Stimulated activated naive CD8-positive, alpha-beta T cell treated with anti-CD3 and anti-CD28 coated beads, Interleukin-15, amount 100 ng/mL, for 72 hours (primary cell): ENCODE data around the gene NINL.

ENCODE experiments used
- ATAC-seq: fragments of 150-1000 bp; cut with Tn5 transposase; 2 replicates; pipeline ENCODE4 v1.10.0; 2021; ENCODE audit warnings: mild to moderate bottlenecking, moderate library complexity
- DNase-seq, 2 donors: peaks; one replicate each; pipeline ENCODE4 v3.0.0; 2021 to 2022
- H3K27ac Mint-ChIP-seq, 2 donors: one replicate each; pipeline ENCODE4 v1.8.0; 2022; ENCODE audit warnings: mild to moderate bottlenecking in 2 of 2, mixed read lengths in 2 of 2, moderate library complexity in 2 of 2
- H3K27me3 Mint-ChIP-seq: one replicate; pipeline ENCODE4 v1.8.0; 2022; ENCODE audit warnings: mixed read lengths
- H3K4me1 Mint-ChIP-seq: one replicate; pipeline ENCODE4 v1.8.0; 2022; ENCODE audit warnings: mild to moderate bottlenecking, mixed read lengths
- H3K4me3 Mint-ChIP-seq, 2 donors: one replicate each; pipeline ENCODE4 v1.8.0; 2022; ENCODE audit warnings: mild to moderate bottlenecking in 2 of 2, mixed read lengths in 2 of 2, moderate library complexity in 1 of 2
- H3K9me3 Mint-ChIP-seq, 2 donors: one replicate each; pipeline ENCODE4 v1.8.0; 2022; ENCODE audit warnings: mixed read lengths in 2 of 2

Gene NINL

DNA sequence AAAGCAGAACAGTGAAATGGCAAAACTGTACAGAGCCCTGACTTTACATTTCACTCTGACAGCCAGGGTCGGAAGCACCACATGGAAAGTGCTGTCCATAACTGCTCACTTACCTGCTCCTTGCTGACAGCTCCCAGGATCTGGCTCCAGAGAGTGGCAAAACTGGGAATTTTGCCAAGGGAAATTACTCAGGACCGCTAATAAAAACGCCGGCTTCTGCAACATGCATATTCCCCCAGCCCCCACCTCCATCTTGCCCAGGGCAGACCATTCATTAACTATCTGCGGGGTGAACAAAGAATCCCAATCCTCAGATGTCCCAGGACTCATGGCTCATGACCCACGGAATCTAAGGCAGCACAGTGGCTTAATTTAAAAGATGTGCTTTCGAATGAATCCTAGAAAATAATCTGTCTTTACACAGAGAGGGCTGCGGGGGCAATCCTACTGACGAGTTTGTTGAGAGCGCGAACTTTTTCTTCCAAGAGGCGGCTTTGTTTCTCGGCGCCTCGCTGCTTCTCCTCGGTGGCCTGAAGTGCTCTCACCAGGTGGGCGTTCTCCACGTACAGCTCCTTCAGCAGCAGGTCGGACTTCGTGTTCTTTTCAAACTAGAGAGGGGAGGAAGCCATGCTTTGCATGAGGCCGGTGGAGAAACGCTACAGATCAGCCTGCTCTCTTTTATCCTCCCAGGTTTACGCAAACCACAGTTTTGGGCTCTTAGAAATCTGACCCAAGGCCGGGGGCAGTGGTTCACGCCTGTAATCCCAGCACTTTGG, 132.1 kb downstream of the NINL start:
- ATAC-seq, result no peak
- H3K4me1 Mint-ChIP-seq, result no peaks in the 10 kb centered on the region
- H3K27ac Mint-ChIP-seq, result no peak overlapping the region
- H3K4me3 Mint-ChIP-seq, result no peak overlapping the region
- no peaks in the 10 kb centered on the region for H3K27me3 Mint-ChIP-seq
- DNase-seq, result no peak
- H3K9me3 Mint-ChIP-seq, result no peaks in the 10 kb centered on the region

DNA sequence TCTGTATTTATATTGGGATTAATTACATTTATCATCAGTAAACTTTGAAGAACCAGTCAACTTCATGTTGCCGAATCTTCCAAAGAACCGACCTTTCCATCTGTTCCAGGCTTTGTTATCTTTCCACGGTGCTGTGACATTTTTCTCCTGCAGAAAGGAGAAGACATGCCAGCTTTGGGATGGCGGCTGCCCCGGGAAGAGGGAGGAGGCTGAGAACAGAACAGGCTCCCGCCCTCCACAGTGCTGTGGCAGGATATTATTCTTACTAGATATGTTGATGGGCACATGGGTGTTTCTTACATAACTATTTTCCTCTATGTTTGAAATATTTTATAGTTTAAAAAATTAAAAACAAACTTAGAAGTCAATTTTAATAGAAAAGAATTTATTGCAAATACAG, 133.0 kb downstream of the NINL start:
- Mint-ChIP-seq H3K9me3 (no peaks in the 10 kb centered on the region), H3K27me3 (no peaks in the 10 kb centered on the region), H3K4me1 (no peaks in the 10 kb centered on the region), H3K4me3 (no peak overlapping the region), H3K27ac (no peak overlapping the region)
- ATAC-seq (no peak), DNase-seq (no peak)

DNA sequence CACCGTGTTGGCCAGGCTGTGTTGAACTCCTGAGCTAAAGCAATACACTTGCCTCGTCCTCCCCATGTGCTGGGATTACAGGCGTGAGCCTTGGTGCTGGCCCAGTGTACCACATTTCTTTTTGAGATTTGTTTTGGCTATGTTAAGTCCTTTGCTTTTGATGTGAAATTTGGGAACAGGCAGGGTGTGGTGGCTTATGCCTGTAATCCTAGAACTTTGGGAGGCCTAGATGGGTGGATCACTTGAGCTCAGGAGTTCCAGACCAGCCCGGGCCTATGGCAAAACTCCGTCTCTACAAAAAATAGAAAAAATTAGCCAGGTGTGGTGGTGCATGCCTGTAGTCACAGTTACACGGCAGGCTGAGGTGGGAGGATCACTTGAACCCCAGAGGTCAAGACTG, 137.7 kb downstream of the NINL start:
- DNase-seq (no peak), ATAC-seq (no peak)
- no peak overlapping the region for H3K4me3 Mint-ChIP-seq
- H3K27me3 Mint-ChIP-seq, result no peaks in the 10 kb centered on the region
- no peak overlapping the region for H3K27ac Mint-ChIP-seq
- no peaks in the 10 kb centered on the region for H3K9me3 Mint-ChIP-seq
- H3K4me1 Mint-ChIP-seq, result no peaks in the 10 kb centered on the region

DNA sequence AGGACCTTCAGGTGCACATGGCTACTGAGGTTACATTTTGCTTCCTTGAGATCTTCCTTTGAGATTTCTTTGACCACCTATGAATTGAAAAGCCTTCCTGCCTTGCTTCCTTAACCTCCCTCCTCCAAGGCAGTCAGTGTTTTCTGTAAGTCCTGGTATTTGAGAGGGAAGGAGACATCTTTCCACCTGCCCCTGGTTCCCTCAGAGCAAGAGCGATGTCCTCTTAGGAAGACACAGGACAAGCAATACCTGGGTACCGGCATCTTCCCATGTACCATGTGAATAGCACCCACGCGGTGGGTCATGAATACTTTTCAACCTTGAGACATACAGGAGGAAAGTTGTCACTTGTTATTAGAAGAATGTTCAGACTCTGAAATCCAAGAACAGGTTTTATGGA, 140.8 kb downstream of the NINL start:
- no peaks in the 10 kb centered on the region for H3K9me3 Mint-ChIP-seq
- ATAC-seq (no peak), DNase-seq (no peak)
- H3K4me3 Mint-ChIP-seq, result no peak overlapping the region
- no peaks in the 10 kb centered on the region for H3K27me3 Mint-ChIP-seq
- H3K4me1 Mint-ChIP-seq, result no peaks in the 10 kb centered on the region
- no peak overlapping the region for H3K27ac Mint-ChIP-seq

DNA sequence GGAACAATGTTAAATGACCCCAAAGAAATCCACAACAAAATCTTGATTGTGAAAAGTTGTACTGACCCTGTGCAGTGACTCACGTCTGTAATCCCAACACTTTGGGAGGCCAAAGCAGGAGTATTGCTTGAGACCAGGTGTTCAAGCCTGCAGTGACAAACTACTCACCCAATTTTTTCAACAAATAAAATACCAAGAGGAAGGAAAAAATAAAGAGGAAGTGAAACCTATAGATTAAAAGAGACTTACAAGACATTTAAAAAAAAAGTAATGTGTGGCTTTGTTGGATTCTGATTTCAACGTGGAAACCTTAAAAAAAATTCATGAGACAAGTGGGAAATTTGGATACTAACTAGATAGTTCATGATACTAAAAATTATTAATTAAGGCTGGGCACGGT, 146.0 kb downstream of the NINL start:
- Mint-ChIP-seq H3K27me3 (no peaks in the 10 kb centered on the region), H3K4me3 (no peak overlapping the region), H3K4me1 (no peaks in the 10 kb centered on the region), H3K27ac (no peak overlapping the region), H3K9me3 (no peaks in the 10 kb centered on the region)
- DNase-seq (no peak), ATAC-seq (no peak)

DNA sequence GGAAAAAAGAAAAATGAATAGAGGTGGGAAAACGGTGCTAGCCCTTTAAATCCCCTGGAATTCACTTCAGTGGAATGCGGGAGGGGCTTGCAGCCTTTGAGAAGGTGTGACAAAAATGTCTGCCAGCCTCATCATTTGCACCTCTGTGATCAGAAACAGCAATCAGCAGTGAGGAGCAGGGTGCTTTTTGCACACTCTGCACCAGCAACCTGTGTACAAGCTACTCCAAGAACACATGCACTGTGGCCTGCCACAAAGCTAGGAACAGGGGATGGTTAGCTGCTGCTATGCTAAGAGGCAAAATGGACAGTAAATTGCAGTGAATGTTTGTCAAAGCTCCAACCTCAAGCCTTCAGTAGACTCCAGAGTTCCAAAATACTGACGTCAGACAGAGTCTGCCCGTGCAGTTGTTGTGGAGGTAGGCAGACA, 148.2 kb downstream of the NINL start:
- ATAC-seq, result no peak
- Mint-ChIP-seq H3K4me1 (no peaks in the 10 kb centered on the region), H3K9me3 (no peaks in the 10 kb centered on the region), H3K27ac (no peak overlapping the region), H3K4me3 (no peak overlapping the region), H3K27me3 (no peaks in the 10 kb centered on the region)
- no peak for DNase-seq

DNA sequence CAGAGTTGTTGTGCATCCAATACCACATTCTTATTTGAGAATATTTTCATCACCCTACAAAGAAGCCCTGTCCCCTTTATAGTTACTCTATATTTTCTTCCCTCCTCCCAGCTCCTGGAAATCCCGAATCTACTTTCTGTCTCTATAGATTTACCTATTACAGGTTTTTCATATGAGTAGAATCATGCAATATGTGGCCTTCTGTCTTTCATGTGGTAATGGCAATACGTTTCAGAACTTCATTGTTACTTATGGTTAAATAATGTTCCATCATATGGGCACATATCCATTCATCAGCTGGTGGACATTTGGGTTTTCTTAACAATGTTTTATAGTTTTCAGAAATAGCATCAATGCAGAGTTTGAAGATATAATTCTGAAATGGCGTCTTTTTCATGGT, 160.8 kb downstream of the NINL start:
- Mint-ChIP-seq H3K27me3 (no peaks in the 10 kb centered on the region), H3K9me3 (no peaks in the 10 kb centered on the region), H3K4me3 (no peak overlapping the region), H3K4me1 (peaks cover 16% of the 10 kb centered on the region), H3K27ac (no peak overlapping the region)
- ATAC-seq (peak; percentile 64), DNase-seq (no peak)

DNA sequence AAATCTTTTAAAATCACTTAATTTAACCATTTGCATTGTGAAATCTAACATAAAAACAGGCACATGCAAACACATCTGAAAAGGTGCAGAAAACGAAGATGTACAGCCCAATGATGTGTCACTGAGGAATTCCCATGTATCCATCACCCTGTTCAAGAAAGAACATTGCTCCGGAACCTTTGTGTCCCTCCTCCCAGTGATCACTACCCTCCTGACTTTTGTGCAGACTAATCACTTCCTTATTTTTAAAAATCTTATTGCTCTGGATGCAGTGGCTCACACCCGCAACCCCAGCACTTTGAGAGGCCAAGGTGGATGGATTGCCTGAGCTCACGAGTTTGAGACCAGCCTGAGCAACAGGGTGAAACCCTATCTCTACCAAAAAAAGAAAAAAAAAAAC, 163.3 kb downstream of the NINL start:
- H3K4me3 Mint-ChIP-seq, result no peak overlapping the region
- peaks cover 16% of the 10 kb centered on the region for H3K4me1 Mint-ChIP-seq
- DNase-seq (no peak), ATAC-seq (no peak)
- no peak overlapping the region for H3K27ac Mint-ChIP-seq
- H3K9me3 Mint-ChIP-seq, result no peaks in the 10 kb centered on the region
- H3K27me3 Mint-ChIP-seq, result no peaks in the 10 kb centered on the region

DNA sequence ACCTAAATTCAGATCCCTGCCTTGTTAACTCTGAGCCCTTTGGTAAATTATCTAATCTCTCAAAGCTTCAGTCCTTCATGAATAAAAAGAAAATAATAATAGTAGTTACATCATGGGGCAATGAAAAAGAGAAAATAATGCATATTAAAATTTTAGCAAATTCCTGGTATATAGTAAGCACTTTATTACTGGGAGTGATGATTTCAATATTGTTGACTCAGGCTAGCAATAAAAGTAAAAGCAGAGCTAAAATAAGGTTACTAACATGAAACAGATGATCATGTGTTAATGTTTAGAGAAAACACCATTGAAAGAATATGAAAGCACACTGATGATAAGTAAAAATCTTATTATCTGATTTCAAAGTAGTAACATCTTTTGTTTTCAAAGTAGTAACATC, 164.2 kb downstream of the NINL start:
- no peak for DNase-seq
- Mint-ChIP-seq H3K4me1 (peaks cover 16% of the 10 kb centered on the region), H3K27me3 (no peaks in the 10 kb centered on the region), H3K9me3 (no peaks in the 10 kb centered on the region), H3K4me3 (no peak overlapping the region), H3K27ac (no peak overlapping the region)
- ATAC-seq, result no peak

DNA sequence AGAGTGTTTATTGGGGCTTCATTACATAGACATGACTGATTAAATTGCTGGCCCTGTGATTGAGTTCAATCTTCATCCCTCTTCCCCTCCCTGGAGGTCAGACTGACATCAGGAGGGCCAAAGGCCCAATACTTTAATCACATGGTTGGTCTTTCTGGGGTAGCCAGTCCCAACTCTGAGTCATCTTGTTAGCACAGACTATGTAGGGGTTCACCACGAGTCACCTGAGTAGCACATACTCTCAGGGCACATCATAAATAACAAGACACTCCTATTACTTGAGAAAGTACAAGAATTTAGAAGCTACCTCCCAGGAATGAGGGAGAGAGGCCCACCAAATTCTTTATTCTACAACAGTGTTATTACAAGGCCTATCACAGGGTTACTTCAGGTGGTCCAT, 166.6 kb downstream of the NINL start:
- H3K27me3 Mint-ChIP-seq, result no peaks in the 10 kb centered on the region
- H3K9me3 Mint-ChIP-seq, result no peaks in the 10 kb centered on the region
- no peak for DNase-seq
- no peak overlapping the region for H3K27ac Mint-ChIP-seq
- no peak overlapping the region for H3K4me3 Mint-ChIP-seq
- H3K4me1 Mint-ChIP-seq, result peaks cover 1% of the 10 kb centered on the region
- ATAC-seq, result no peak

DNA sequence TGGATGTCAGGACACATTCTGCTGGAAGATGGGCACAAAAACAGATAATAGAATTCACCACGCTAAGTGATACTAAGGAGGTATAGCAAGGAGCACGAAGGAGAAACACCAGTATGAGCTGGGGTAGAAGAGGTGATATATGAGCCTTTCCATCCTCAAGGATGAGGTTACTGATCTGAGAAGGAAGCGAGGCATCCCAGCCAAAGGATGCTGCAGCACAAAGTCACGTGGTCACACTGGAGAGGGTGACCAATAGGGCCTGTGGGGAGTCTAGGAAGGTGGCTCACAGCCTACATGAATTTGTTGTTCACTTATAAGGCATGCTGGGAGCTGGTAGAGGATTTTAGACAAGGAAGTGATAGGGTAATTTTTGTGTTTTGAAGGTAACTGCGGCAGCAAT, 176.4 kb downstream of the NINL start:
- H3K4me3 Mint-ChIP-seq, result peak overlapping the region; percentile 88 to 97
- H3K27me3 Mint-ChIP-seq, result no peaks in the 10 kb centered on the region
- H3K4me1 Mint-ChIP-seq, result peaks cover 22% of the 10 kb centered on the region
- ATAC-seq, result no peak
- DNase-seq, result no peak
- H3K27ac Mint-ChIP-seq, result no peak overlapping the region
- H3K9me3 Mint-ChIP-seq, result peaks cover 0 to 7% of the 10 kb centered on the region in 2 donors

DNA sequence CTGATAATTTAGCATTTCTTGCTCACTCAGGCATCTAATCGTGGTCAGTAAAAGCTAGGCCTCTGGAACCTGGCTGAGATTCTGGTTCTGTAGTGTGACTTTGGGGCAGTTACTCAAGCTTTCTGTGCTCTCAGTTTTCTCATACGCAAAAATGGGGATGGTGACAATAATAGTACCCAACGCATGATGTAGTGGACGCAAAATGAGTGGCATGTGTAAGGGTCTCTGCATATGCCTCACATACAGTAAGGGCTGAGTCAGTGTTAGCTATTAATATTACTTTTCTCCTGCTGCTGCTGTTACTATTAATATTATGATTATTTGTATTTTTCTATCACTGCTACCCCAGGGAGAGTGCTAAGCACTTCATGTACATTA, 177.2 kb downstream of the NINL start:
- no peak for DNase-seq
- Mint-ChIP-seq H3K4me3 (peak overlapping the region; percentile 88 to 97), H3K4me1 (peaks cover 22% of the 10 kb centered on the region), H3K9me3 (peaks cover 4 to 14% of the 10 kb centered on the region in 2 donors), H3K27me3 (no peaks in the 10 kb centered on the region), H3K27ac (peak overlapping the region; percentile 95 to 98)
- no peak for ATAC-seq

DNA sequence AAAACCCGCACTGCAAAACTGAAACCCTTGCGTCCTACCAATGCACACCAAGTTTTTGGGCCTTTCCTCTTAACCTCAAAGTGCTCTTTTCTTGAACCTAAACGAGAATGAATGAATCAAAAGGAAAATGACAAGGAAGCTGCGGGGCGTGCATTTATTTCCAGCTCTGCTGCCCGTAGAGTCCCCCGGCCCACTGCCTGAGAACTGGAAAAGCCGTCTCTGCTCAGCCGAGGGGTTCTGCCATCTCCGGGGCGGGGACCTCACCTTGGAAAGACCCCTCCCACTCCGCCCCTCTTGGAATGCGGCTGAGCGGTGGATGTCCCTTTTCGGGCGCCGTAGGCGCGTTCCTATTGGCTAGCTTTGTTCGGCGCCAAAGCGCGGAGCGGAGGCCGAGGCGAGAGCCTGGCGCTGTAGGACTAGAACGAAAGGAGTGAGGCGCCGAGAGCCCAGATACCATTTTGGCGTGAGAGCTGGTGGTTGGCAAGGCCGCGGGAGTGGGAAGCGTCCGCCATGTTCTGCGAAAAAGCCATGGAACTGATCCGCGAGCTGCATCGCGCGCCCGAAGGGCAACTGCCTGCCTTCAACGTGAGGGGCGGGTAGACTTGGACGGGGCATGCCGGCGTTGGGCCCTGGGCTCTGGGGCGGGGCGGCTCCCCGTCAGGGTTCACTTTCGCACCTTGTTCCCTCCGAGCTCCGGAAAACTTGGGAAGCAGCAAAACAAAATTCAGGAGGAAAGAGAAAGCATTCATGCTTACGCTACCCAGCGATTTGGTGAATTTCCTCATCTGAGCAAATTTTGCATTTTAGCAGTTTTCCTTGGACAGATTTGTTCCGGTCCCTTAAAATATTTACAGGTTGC, 177.8 kb downstream of the NINL start, which contains the start of gene GINS1:
TSS of gene GINS1 (plus strand) at position 363 of the 859 bp plus-strand sequence. CDS start at position 511, 148 bp downstream.
- Mint-ChIP-seq H3K27ac (peak within 1 kb of the TSS; percentile 95 to 98), H3K9me3 (peaks cover 8 to 21% of the 10 kb centered on the region in 2 donors), H3K4me3 (peak within 1 kb of the TSS; percentile 88 to 97), H3K4me1 (peaks cover 22% of the 10 kb centered on the region), H3K27me3 (no peaks in the 10 kb centered on the region)
- DNase-seq (peak; percentile 82 to 90), ATAC-seq (peak; percentile 95)
